ENCODE measurements around the gene NPFFR1.

DNA sequence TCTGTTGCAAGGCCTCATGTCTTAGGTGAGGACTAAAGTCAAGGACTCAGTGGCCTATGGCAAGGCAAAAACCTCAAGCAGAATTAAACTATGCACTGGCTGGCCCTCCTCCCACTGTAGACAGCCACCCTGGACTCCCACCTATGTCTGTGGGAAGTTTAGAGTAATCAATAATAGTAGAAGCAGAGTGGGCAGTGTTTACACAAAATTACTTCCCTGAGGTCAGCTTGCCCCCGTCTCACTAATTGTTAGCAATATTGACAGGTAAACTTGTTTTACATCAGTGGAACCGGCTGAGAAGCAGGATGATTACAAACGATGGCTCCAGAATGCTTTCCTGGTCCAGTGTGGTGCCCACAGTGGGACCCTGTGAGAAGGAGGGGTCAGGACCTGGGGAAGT lies 27.9 kb upstream of the NPFFR1 start:
- no peak for TF ChIP-seq CTCF (IDR thresholded peaks at IDR 0.05)
- no peak for TF ChIP-seq POLR2A (IDR thresholded peaks at IDR 0.05)

Measured in lower leg skin (tissue), 3 donors.